T1000 (cell line): Measurements from ENCODE around the gene SUSD2.
"Not testable (repeated sequence)": the region's sequence is repeated elsewhere in the genome, so short reads cannot be mapped to it uniquely, and the experiment has no call there.

Experiments
- DNase-seq: peaks from one replicate; lab custom pipeline; 2025; ENCODE audit warnings: mixed read lengths; lab: John Stamatoyannopoulos, UW

Gene SUSD2

DNA sequence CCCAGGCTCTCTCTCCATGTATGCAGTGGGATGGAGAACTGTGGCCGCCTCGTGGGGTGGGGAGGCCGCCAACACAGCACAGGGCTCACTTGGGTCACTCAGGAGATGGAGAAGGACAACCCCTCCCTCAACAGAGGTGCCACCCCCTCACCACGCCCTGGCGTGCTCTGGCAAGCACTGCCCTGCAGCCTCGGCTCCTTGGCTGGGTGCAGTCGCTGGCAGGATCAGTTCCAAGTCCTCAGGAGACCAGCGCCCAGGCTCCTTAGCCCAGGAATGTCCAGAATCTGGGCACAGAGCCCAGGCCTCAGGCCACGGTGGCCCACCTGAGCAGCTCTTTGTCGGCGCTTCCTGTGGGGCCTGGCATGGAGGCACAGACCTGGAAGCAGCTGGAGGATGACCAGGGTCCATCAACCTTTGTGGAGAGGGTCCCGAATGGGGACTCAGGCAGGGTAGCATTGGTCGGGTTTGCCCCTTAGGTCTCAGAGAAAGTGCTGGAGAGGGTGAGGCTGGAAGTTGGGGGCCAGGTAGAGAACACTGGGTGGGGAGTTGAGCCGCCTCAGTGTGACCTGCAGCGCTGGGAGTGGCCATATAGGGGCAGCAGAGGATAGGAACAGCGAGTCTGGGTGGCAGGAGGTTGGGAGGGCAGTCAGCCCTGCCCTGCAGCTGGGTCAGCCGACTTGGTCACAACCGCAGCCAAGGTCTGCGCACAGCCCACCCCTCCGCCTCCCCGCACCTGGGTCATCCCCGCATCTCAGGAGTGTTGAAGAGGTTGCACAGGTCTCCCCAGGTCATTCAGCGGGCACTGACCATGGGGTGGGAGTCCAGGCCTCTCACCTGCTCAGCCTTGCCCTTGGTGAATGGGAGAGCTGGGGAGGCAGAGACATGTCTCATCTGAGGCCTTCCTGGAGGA is 8.2 kb downstream of the SUSD2 start:
- DNase-seq, result peak; percentile 43

DNA sequence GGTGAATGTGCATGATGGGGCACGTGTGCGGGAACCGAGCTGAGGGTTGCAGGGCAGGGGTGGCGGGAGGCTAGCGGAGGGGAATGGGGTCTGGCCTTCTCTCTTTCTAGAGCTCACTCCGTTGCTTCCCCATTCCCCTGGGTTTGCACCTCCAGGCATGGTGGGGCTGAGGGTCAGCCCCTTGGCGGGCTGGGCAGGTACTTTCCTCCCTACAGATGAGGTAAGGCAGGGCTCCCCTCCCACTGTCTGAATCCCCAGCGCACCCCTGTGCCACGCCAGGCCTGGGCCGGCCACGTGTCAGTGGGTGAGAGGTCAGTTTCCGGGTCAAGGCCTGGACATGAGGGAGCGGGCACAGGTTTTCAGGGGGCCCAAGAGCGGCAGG is 8.9 kb downstream of the SUSD2 start:
- DNase-seq, result no peak

DNA sequence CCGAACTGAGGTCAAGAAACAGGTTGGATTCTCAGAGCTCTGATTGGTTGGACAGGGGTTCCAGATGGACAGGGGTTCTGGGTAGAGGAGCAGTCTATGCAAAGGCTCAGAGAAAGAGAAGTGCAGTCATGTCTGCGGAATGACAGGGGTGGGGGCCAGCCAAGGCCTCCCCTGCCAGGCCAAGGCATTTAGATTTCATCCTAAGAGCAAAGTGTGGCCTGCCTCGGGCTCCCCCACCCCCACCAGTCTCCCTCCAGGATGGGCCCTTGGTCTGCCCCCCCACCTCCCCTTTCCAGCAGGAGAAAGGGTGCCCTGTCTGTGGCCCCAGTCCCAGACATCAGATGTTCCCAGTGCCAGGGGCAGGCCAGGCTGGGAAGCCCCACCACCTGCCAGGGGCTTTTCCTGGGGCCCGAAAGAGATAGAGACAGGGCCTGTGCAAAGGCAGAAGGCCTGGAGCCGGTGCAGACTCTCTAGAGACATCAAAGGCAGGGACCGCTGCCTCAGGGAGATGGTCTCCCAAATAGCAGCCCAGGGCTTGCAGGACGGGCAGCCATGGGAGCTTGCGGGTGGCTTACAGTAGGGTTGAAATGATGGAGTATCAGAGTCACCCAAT is 9.4 kb downstream of the SUSD2 start:
- DNase-seq, result no peak

DNA sequence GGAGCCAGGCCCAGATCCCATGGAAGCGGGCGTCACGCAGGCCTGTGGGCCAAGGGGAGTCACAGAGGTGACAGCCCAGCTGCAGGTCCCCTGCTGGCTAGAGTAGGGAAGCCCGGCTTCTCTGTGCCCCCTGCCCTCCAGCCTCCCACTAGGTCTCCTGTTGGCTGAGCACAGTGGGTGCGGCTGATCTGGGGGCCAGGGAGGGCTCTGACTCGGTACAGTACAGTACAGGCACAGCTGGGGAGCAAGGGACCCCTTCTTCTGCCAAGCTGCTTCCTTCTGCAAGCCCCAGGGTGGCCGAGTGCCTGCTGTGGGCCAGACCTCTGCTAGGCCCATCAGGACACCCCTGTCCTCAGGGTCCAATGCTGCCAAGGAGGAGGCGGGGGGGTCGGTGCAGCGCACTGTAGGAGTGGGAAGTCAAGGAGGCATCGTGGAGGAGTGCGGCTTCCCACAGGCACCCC is 10.1 kb downstream of the SUSD2 start:
- no peak for DNase-seq

DNA sequence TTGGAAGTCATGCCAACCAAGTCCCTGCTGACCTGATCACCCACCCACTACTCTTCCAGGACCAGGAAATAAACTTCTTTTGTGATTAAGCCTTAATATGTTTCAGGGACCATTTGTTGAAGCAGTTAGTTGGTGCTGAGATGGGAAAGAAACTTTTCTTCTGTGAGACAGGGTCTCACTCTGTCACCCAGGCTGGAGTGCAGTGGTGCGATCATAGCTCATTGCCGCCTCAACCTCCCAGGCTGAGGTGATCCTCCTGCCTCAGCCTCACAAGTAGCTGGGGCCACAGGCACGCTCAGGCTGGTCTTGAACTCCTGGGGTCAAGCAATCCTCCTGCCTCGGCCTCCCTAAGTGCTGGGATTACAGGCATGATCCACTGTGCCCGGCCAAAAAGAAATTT is 10.6 kb downstream of the SUSD2 start:
- DNase-seq, result no peak

DNA sequence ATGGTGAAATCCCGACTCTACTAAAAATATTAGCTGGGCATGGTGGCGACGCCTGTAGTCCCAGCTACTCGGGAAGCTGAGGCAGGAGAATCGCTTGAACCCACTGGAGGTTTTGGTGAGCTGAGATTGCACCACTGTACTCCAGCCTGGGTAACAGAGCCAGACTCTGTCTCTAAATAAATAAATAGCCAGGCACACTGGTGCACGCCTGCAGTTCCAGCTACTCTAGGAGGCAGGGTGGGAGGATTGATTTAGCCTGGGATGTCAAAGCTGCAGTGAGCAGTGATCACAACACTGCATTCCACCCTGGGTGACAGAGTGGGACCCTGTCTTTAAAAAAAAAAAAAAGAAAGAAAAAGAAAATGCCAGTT is 17.4 kb downstream of the SUSD2 start:
- no peak for DNase-seq

DNA sequence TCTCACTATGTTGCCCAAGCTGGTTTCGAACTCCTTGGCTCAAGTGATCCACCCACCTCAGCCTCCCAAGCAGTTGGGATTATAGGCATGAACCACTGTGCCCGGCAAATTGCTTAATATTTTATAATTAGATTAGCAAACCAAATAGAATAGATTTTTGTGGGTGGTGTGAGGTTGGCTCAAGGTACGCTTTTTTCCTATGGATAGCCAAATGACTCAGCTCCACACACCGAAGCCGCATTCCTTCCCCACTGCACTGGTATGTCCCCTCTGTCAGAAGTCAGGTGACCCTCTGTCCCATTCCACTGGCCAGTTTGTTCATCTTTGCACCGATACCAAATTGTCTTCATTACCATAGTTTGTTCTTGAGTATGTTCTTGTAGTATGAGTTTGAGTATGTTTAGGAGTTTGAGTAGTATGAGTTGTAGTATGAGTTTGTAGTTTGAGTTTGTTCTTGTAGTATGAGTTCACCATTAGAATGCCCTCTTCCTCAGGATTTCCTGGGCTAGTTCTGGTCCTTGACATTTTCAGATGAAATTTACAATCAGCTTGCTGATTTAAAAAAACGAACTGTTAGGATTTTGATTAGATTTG is 19.4 kb downstream of the SUSD2 start:
- DNase-seq, result peak; percentile 14

DNA sequence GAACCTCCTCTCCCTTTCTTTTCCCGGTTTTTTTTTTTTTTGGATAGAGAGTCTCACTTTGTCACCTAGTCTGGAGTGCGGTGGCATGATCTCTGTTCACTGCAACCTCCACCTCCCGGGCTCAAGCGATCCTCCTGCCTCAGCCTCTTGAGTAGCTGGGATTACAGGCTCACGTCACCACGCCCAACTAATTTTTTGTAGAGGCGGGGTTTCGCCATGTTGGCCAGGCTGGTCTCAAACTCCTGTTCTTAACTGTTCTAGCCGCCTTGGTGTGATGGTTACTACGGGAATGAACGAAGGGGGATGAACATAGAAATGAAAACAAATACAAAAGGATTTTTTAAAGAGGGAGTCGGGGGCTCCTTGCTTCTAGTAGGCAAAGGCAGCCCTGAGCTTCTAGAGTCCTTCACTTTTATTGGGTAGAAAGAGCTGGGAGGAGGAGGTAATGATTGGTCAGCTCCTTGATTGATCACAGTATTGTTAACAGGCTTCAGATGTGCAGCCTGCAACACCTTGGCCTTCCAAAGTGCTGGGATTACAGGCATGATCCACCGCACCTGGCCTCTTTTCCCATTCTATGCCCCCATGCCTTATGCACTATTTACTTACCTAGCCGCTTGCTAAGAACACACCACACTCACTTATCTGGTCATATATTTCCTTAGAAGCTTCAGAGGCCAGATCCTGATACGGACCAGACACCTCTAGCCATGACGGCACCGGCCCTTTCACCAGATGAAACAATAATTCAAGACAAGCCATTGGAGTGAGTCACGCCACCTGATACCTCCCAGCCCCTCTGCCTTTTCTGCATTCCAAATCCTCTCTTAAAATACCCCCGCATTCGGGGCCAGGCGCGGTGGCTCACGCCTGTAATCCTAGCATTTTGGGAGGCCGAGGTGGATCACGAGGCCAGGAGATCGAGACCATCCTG is 20.7 kb downstream of the SUSD2 start:
- no peak for DNase-seq

DNA sequence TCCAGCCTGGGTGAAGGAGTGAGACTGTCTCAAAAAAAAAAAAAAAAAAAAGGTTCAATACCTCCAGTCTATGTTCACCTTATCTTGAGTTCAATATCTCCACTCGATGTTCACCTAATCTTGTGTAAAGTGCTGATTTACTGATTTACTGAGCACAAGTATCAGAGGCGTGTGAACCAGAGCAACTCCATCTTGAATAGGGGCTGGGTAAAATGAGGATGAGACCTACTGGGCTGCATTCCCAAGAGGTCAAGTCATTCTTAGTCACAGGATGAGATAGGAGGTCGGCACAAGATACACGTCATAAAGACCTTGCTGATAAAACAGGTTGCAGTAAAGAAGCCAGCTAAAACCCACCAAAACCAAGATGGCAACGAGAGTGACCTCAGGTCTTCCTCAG is 22.6 kb downstream of the SUSD2 start:
- DNase-seq, result not testable (repeated sequence)

DNA sequence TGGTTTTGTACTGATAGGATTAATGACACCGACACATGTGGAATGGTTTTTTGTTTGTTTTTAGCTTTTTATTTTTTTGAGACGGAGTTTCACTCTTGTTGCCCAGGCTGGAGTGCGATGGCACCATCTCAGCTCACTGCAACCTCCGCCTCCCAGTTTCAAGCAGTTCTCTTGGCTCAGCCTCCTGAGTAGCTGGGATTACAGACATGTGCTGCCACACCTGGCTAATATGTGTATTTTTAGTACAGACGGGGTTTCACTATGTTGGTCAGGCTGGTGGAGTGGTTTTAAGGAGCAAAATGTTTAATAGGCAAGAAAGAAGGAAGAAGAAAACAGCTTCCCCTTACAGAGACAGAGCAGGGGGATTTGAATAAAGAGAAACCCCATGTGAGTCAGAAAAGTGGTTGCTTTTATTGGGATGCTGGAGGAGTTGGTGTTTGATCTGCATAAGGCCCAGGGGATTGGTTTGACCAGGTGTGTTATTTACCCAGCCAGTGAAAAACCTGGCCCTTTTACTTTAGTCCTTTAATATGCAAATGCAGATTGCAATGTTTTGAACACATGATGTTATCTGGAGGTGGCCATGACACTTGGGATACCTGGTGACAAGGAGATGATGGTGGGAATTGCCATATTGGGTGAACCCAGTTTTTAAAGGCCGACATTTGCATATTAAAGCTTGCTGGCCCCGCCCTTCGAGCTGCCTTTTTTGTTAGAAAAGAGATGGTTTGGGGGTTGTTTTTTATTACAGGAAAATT is 24.3 kb downstream of the SUSD2 start:
- no peak for DNase-seq

DNA sequence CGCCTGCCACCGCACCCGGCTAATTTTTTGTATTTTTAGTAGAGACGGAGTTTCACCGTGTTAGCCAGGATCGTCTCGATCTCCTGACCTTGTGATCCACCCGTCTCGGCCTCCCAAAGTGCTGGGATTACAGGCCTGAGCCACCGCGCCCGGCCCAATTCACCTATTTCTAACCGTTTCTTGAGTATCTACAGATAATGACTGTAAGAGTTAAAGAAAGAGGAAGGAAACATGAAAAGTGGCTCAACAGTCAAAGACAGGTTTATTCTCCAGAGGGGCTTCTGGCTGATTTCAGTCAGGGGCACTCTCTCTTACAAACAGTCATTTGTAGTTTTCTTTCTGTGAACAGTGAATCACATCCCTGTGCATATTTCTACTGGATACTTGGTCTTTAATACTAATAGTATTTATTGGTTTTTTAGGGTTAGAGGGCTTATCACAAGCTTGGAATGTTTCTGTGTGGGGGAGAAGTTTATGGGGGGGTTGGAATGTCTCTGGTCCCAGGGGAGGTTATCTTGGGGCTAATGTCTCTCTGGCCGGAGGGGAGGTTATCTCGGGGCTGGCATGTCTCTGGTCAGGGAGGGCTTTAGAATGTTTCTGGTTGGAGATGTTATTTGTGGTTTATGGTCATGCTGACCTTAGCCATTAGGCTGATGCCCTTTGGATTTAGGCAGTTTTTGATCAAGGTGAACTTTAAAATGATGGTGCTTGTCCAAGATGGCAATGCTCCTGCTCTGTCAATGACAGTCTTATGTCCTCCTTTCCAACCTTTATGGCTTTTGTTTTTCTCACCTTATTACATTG is 25.4 kb downstream of the SUSD2 start:
- peak; percentile 34 for DNase-seq

DNA sequence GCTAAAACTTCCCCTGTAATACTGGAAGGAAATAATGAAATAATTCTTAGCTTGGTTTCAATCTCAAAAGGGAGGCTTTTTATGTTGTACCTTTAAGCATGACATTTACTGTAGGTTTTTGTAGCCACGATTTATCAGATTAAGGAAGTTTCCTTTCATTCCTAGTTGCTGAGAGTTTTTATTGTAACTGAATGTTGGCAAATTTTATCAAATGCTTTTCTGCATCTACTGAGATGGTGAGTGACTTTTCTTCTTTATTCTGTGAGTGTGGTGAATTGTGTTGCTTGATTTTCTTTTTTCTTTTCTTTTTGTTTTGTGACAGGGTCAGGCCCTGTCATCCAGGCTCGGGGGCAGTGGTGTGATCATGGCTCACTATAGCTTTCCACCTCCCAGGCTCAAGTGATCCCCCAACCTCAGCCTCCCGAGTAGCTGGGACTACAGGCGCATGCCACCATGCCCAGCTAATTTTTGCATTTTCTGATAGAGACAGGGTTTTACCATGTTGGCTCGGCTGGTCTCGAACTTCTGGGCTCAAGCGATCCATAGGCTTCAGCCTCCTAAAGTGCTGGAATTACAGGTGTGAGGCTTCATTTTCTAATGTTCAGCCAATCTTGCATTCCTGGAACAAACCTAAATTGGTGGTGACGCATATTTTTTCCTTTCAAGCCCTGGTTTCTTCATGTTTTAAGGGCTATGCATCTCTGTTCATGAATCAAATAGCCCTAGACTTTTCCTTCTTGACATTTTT is 26.2 kb downstream of the SUSD2 start:
- DNase-seq, result no peak

DNA sequence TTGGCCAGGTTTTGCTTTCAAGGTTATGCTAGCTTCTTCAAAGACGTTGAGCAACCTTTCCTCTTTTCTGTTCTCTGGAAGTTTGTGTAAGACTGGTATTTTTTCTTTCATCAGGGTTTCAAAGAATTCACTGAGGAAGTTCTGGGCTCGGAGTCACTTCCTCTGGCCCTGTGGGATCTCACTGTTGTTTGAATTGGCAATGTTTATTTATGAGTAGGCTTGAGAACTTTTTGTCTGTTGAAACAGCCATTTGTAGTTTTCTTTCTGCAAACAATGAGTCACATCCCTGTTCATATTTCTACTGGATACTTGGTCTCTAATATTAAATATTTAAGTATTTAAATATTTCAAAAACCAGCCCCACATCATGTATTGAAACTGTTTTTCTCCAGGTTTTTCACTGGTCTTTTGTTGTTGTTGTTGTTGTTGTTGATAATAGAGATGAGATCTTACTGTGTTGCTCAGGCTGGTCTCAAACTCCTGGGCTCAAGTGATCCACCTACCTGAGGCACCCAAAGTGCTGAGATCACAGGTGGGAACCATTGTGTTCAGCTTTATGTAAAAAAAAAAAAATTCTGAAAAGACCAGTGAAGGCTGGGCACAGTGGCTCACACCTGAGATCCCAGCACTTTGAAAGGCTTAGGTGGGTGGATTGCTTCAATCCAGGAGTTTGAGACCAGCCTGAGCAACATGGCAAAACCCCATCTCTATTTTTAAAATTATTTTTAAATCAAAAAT is 26.9 kb downstream of the SUSD2 start:
- peak; percentile 37 for DNase-seq

DNA sequence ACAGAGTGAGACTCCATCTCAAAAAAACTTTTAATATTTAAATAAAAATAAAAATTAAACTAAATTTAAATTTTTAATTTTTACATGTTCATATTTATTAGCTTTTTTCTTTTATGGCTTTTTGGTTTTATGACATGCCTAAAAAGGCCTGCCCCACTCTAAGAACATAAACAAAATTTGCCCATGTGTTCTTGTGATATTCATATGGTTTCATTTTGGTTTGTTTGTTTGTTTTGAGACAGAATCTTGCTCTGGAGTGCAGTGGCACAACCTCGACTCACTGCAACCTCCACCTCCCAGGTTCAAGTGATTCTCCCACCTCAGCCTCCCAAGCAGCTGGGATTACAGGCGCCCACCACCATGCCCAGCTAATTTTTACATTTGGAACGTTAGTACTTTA is 27.7 kb downstream of the SUSD2 start:
- no peak for DNase-seq

DNA sequence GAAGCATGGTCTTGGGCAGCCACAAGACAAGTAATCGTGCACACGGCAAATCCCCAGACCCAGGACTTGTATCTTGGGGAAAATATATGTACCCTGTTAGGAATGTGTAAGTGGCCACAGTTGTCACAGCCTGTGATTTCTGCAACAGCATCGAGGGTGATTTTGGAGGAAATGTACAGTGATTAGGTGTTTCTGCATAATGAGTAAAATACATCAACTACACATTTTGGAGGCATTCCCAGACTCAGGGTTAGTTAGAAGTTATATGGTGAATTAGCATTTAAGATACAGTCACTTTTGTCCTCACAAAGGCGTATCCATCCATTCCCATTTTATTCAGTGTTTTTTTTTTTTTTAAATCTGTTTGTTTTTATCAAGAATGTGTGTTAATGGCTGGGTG is 28.4 kb downstream of the SUSD2 start:
- no peak for DNase-seq

DNA sequence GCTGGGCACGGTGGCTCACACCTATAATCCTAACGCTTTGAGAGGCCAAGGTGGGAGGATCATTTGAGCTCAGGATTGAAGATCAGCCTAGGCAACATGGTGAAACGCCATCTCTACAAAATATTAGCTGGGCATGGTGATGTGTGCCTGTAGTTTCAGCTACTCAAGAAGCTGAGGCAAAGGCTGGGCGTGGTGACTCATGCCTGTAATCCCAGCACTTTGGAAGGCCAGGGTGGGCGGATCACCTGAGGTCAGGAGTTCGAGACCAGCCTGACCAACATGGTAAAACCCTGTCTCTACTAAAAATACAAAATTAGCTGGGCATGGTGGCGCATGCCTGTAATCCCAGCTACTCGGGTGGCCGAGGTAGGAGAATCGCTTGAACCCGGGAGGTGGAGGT is 29.1 kb downstream of the SUSD2 start:
- not testable (repeated sequence) for DNase-seq

DNA sequence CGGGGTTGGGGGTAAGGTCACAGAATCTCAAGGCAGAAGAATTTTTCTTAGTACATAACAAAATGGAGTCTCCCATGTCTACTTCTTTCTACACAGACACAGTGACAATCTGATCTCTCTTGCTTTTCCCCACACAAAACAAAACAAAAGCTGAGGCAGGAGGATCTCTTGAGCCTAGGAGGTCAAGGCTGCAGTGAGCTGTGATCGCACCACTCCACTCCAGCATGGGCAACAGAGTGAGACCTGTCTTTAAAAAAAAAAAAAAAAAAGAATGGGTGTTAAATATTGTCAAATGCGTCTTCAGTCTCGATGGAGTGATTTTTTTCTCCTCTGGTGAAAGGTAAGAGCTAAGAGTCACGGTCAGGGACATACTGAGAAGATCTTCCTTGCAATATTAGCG is 30.4 kb downstream of the SUSD2 start:
- not testable (repeated sequence) for DNase-seq

DNA sequence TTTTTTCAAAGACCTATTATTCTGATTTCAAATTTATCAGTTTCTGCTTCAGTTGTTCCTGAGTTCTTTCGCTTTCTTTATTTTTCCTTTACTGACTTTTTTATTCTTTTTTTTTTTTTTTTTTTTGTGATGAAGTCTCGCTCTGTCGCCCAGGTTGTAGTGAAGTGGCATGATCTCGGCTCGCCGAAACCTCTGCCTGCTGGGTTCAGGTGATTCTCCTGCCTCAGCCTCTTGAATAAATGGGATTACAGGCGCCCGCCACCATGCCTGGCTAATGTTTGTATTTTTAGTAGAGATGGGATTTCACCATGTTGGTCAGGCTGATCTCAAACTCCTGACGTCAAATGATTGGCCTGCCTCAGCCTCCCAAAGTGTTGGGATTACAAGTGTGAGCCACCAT is 31.8 kb downstream of the SUSD2 start:
- DNase-seq, result not testable (repeated sequence)
